ENCODE data around the gene SLC6A7.

The SLC6A7 gene

DNA sequence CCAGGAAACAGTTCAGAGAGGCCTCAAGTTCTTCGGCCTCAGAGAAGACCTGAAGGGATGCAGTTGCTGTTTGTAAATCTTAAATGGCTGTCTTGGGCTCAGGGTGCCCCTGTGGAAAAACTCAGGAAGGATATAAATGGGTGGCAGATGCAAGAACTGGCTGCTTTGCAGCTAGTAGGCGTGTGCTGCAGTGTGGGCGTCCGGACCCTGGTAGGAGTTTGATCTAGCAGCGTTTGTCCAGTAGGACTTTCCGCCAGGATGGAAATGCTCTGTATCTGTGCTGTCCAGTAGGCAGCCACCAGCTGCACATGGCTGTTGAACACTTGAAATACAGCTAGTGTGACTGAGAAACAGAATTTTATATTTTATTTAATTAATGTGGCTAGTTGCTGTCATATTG, 15.6 kb upstream of the SLC6A7 start:
- no peak overlapping the region for H2AFZ ChIP-seq (ENCODE audit: low read length, unreplicated experiment)
- H3K27me3 ChIP-seq (ENCODE audit: insufficient read depth, low read length): 0 out of 2 replicates have a peak, but pooled peaks cover 7% of the 10 kb centered on the region
- no peaks in the 10 kb centered on the region for H3K79me2 ChIP-seq (ENCODE audit: control insufficient read depth, insufficient read depth, low read length, unreplicated experiment)
- no peak overlapping the region for H3K27ac ChIP-seq (ENCODE audit: low read depth, low read length)
- no peaks in the 10 kb centered on the region for H3K4me1 ChIP-seq (ENCODE audit: control insufficient read depth, insufficient read depth, low read length, unreplicated experiment)
- no peak overlapping the region for H3K4me3 ChIP-seq (ENCODE audit: low read depth, low read length)
- no peaks in the 10 kb centered on the region for H3K36me3 ChIP-seq (ENCODE audit: insufficient read depth, low read length)

DNA sequence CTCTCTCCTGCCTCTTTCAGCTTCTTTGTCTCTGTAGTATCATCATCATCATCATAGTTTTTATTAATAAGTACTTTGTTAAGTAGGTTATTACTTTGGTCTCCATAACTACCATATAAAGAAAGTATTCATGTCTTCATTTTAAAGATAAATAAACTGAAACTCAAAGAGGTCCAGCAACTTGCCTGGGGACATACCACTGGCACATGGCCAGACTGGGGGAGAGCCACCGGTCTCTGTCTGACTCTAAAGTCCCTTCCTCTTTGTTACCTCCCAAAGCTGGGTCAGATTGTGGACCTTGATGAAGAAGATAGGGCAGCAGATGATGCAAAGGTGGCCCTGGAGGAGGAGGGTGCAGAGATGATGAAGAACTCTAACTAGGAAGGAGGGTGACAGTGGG, 14.8 kb upstream of the SLC6A7 start:
- Histone ChIP-seq H3K4me3 (ENCODE audit: low read depth, low read length) (no peak overlapping the region), H2AFZ (ENCODE audit: low read length, unreplicated experiment) (no peak overlapping the region), H3K27ac (ENCODE audit: low read depth, low read length) (no peak overlapping the region), H3K4me1 (ENCODE audit: control insufficient read depth, insufficient read depth, low read length, unreplicated experiment) (no peaks in the 10 kb centered on the region), H3K27me3 (ENCODE audit: insufficient read depth, low read length) (0 out of 2 replicates have a peak, but pooled peaks cover 5% of the 10 kb centered on the region), H3K36me3 (ENCODE audit: insufficient read depth, low read length) (no peaks in the 10 kb centered on the region), H3K79me2 (ENCODE audit: control insufficient read depth, insufficient read depth, low read length, unreplicated experiment) (no peaks in the 10 kb centered on the region)

DNA sequence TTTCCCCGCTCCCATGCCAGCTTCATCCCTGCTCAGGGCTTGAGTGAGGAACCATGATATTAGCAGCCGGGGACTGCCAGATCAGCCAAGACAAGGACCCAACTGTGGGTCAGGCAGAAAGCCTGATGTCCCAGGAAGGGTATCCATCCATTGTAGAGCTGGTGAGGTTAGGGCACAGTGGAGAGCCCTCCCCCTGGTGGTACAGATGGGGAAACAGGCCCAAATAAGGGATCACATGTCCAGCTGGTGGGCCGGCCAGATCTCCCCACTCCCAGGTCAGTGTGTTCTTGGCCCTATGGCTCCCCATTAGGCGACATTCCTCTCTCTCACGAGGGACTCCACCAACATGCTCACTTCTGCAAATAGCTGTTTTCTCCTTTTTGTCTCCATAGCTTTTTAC, 14.3 kb upstream of the SLC6A7 start:
- Histone ChIP-seq H3K4me3 (ENCODE audit: low read depth, low read length) (no peak overlapping the region), H3K4me1 (ENCODE audit: control insufficient read depth, insufficient read depth, low read length, unreplicated experiment) (no peaks in the 10 kb centered on the region), H3K27ac (ENCODE audit: low read depth, low read length) (no peak overlapping the region), H3K36me3 (ENCODE audit: insufficient read depth, low read length) (no peaks in the 10 kb centered on the region), H3K79me2 (ENCODE audit: control insufficient read depth, insufficient read depth, low read length, unreplicated experiment) (no peaks in the 10 kb centered on the region), H2AFZ (ENCODE audit: low read length, unreplicated experiment) (no peak overlapping the region), H3K27me3 (ENCODE audit: insufficient read depth, low read length) (no peaks in the 10 kb centered on the region)

DNA sequence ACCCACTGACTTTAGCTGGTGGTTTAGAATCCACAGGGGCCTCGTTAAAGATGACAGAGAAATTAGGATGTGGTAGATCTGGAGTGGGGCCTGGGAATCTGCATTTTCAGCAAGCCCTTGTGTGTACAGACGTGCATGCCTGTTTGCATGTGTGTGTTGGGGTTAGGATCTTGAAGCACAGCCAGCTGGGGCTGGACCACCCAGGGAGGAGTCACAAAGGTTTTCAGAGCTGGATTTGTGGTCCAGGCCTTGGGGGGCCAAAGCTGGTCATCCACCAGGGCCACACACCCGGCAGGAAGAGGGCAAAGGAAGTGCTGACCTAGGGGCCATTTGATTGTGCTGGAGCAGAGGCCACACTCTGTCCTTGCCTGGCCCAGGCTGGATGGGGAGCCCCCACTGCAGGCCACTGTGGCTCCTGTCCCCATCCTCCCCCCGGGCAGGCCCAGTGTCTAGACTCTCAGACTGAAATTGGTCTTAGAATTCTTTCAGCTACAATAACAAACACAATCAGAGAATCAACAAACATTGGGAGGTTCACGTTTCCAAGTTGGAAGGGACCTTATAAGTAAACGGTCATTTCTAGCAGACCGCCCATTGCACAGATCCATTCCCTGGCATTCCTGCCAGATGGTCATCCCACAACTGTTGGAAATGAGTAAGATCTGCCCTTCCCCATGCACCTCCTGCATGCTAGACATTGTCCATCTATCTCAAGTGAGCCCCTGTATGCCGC, 13.0 kb upstream of the SLC6A7 start:
- Histone ChIP-seq H3K4me1 (ENCODE audit: control insufficient read depth, insufficient read depth, low read length, unreplicated experiment) (no peaks in the 10 kb centered on the region), H3K36me3 (ENCODE audit: insufficient read depth, low read length) (no peaks in the 10 kb centered on the region), H3K27me3 (ENCODE audit: insufficient read depth, low read length) (no peaks in the 10 kb centered on the region), H3K27ac (ENCODE audit: low read depth, low read length) (no peak overlapping the region), H3K79me2 (ENCODE audit: control insufficient read depth, insufficient read depth, low read length, unreplicated experiment) (no peaks in the 10 kb centered on the region), H2AFZ (ENCODE audit: low read length, unreplicated experiment) (no peak overlapping the region), H3K4me3 (ENCODE audit: low read depth, low read length) (no peak overlapping the region)

DNA sequence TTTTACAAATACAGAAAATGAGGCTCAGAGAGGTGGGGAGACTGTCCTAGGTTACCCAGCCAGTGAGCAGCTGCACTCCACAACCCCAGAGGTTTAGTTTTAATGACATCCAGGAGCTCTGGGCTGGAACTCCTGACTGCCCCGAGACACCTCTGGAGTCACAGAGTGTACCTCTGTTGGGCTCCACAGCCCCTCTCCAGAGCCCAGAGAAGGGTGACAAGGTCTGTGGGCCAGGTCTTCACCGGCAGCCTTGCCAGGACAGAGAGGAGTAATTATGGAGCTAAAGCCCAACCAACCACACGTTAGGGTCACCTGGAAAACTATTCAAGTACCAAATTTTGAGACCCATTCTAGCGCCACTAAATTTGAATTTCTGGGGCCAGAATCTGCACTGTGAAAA, 12.1 kb upstream of the SLC6A7 start:
- Histone ChIP-seq H3K4me1 (ENCODE audit: control insufficient read depth, insufficient read depth, low read length, unreplicated experiment) (no peaks in the 10 kb centered on the region), H3K27me3 (ENCODE audit: insufficient read depth, low read length) (no peaks in the 10 kb centered on the region), H3K27ac (ENCODE audit: low read depth, low read length) (no peak overlapping the region), H3K79me2 (ENCODE audit: control insufficient read depth, insufficient read depth, low read length, unreplicated experiment) (no peaks in the 10 kb centered on the region), H3K36me3 (ENCODE audit: insufficient read depth, low read length) (no peaks in the 10 kb centered on the region), H2AFZ (ENCODE audit: low read length, unreplicated experiment) (no peak overlapping the region), H3K4me3 (ENCODE audit: low read depth, low read length) (no peak overlapping the region)

DNA sequence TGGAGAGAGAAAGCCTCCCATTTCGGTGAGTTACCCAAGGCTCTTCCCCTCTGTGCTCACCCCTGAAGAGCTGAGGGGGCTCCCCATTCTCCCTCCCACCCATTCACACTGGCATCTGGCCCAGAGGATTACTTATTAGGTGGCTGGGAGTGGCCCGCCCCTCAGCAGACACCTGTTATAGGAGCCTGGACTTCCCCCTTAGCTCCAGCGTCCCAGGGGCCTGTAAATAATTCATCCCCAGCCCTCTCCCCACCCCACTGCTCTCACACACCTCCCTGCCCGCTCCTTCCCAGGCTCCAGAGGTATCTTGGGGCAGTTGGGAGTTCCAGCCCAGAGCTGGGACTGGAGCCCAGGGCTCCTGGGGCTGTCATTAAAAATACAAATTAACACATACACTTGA, 11.6 kb upstream of the SLC6A7 start:
- no peaks in the 10 kb centered on the region for H3K27me3 ChIP-seq (ENCODE audit: insufficient read depth, low read length)
- H3K79me2 ChIP-seq (ENCODE audit: control insufficient read depth, insufficient read depth, low read length, unreplicated experiment): no peaks in the 10 kb centered on the region
- H3K4me3 ChIP-seq (ENCODE audit: low read depth, low read length): no peak overlapping the region
- no peaks in the 10 kb centered on the region for H3K4me1 ChIP-seq (ENCODE audit: control insufficient read depth, insufficient read depth, low read length, unreplicated experiment)
- no peaks in the 10 kb centered on the region for H3K36me3 ChIP-seq (ENCODE audit: insufficient read depth, low read length)
- no peak overlapping the region for H2AFZ ChIP-seq (ENCODE audit: low read length, unreplicated experiment)
- no peak overlapping the region for H3K27ac ChIP-seq (ENCODE audit: low read depth, low read length)

DNA sequence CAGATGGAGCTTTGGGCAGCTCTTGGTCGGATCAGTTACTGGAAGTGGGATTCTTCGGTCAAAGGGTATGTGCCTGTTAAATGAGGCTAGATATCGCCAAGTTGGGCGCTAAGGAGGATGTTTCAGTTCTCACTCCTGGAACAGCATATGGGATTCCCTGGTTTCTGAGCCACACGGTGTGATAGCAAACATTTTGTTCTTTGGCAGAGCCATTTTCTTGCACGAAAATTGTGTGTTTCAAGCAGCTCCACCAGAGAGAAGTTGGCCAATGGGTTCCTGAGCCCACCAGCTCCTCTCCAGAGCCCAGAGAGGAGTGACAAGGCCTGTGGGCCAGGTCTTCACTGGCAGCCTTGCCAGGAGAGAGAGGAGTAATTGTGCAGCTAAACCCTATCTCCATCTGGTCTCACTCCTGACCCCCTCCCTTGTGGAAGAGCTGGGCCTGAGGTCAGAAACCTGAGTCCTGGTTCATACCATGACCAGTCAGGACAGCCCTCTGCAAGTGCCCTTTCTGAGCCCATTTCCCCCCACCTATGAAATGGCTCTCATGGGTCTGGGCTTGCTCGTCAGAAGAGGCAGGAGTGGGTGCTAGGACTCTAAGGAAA, 10.7 kb upstream of the SLC6A7 start:
- Histone ChIP-seq H3K36me3 (ENCODE audit: insufficient read depth, low read length) (no peaks in the 10 kb centered on the region), H3K27me3 (ENCODE audit: insufficient read depth, low read length) (no peaks in the 10 kb centered on the region), H3K79me2 (ENCODE audit: control insufficient read depth, insufficient read depth, low read length, unreplicated experiment) (no peaks in the 10 kb centered on the region), H3K27ac (ENCODE audit: low read depth, low read length) (no peak overlapping the region), H3K4me3 (ENCODE audit: low read depth, low read length) (no peak overlapping the region), H2AFZ (ENCODE audit: low read length, unreplicated experiment) (no peak overlapping the region), H3K4me1 (ENCODE audit: control insufficient read depth, insufficient read depth, low read length, unreplicated experiment) (no peaks in the 10 kb centered on the region)

DNA sequence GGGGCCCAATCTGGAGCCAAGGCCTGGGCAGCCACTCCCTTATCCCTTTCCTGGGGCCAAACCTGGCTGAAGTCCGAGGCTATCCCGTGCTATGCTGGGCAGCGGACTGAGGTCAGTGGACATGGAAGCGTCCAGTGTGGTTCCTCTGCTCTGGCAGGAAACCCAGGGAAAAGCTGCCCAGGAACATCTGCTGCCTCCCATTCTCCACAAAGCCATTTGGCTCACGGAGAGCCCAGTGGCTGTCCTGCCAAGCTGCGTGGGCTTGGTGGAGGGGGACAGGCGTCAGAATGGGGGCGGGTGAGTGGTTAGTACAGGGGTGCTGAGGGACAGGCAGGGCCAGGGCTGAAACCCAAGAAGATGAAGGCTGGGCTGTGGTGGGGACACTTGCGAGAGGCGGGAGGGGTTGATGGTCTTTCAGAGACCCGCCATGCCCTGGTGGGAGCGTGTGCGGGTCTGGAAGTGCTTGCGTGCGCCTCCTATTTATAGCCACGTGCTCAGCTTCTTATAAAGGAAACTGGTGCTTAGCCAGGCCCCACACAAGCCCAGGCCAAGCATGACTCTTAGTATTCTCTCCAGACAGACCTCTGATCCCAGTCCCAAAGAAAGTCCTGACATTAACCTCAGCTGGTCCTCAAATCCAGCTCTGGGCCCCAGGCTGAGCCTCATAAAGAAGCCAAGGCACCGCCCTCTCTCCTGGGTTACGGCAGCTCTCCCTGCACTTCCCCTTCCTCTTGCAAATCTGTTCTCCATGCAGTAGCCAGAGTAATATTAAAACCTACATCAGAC, 9.4 kb upstream of the SLC6A7 start:
- Histone ChIP-seq H2AFZ (ENCODE audit: low read length, unreplicated experiment) (no peak overlapping the region), H3K4me3 (ENCODE audit: low read depth, low read length) (no peak overlapping the region), H3K79me2 (ENCODE audit: control insufficient read depth, insufficient read depth, low read length, unreplicated experiment) (no peaks in the 10 kb centered on the region), H3K27me3 (ENCODE audit: insufficient read depth, low read length) (no peaks in the 10 kb centered on the region), H3K4me1 (ENCODE audit: control insufficient read depth, insufficient read depth, low read length, unreplicated experiment) (no peaks in the 10 kb centered on the region), H3K36me3 (ENCODE audit: insufficient read depth, low read length) (no peaks in the 10 kb centered on the region), H3K27ac (ENCODE audit: low read depth, low read length) (no peak overlapping the region)

DNA sequence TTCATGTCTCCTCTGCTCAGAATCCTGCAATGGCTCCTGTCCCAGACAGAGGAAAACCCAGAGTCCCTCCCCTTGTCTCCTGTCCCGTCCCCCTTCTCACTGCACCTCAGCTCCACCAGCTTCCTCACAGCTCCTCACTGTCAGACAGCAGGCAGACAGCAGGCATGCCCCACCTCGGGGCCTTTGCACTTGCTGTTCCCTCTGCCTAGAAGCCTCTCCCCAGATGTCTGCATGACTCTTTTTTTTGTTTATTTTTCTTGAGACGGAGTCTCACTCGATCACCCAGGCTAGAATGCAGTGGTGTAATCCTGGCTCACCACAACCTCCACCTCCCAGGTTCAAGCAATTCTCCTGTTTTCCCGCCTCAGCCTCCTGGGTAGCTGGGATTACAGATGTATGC, 8.8 kb upstream of the SLC6A7 start:
- Histone ChIP-seq H3K27me3 (ENCODE audit: insufficient read depth, low read length) (no peaks in the 10 kb centered on the region), H2AFZ (ENCODE audit: low read length, unreplicated experiment) (no peak overlapping the region), H3K27ac (ENCODE audit: low read depth, low read length) (no peak overlapping the region), H3K79me2 (ENCODE audit: control insufficient read depth, insufficient read depth, low read length, unreplicated experiment) (no peaks in the 10 kb centered on the region), H3K36me3 (ENCODE audit: insufficient read depth, low read length) (no peaks in the 10 kb centered on the region), H3K4me1 (ENCODE audit: control insufficient read depth, insufficient read depth, low read length, unreplicated experiment) (no peaks in the 10 kb centered on the region), H3K4me3 (ENCODE audit: low read depth, low read length) (no peak overlapping the region)

DNA sequence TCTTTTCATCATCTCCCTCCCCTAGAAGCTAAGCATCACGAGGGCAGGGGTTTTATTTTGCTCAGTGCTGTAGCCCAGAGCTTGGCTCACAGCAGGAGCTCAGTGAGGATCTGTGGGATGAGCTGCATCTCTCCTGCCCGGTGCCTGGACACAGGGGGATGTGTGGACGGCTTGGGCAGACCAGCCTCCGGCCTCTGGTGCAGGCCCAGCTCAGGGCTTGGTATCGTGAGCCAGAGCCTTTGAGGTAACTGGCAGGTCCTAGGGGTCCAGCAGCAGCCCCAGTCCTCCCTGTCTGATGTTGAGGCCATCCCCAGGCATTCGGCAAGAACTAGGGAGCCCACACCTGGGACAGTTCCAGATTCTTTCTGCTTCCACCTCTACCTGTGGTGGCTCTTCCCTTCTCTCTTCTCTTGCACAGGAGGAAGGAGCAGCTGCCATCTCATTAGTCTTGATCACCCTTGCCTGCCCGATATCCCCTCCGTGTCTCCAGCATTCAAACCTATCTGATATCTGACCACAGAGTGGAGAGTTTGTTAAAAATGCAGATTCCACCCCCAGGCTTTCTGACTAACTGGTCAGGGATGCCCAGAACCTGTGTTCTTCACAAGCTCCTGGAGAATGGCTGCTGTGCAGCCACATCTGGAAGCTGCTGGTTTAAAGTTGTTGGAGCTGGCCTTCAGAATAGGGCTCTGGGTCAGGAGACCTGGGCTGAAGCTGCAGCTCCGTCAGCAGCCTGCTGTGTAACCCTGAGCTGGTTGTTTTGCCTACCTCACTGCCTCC, 7.9 kb upstream of the SLC6A7 start:
- Histone ChIP-seq H2AFZ (ENCODE audit: low read length, unreplicated experiment) (no peak overlapping the region), H3K79me2 (ENCODE audit: control insufficient read depth, insufficient read depth, low read length, unreplicated experiment) (no peaks in the 10 kb centered on the region), H3K36me3 (ENCODE audit: insufficient read depth, low read length) (no peaks in the 10 kb centered on the region), H3K4me3 (ENCODE audit: low read depth, low read length) (no peak overlapping the region), H3K27me3 (ENCODE audit: insufficient read depth, low read length) (no peaks in the 10 kb centered on the region), H3K27ac (ENCODE audit: low read depth, low read length) (no peak overlapping the region), H3K4me1 (ENCODE audit: control insufficient read depth, insufficient read depth, low read length, unreplicated experiment) (no peaks in the 10 kb centered on the region)
